Activated CD4-positive, CD25-positive, alpha-beta regulatory T cell treated with anti-CD3 and anti-CD28 coated beads, Interleukin-2, amount 50 U/mL, for 24 hours (primary cell): Measurements from ENCODE around the gene GYS1.
"Not testable (repeated sequence)": the region's sequence is repeated elsewhere in the genome, so short reads cannot be mapped to it uniquely, and the experiment has no call there.

Experiments
- ATAC-seq, 2 donors: fragments of 150-1000 bp; cut with Tn5 transposase; one replicate each; pipeline ENCODE4 v1.10.0; 2021; ENCODE audit warnings: mild to moderate bottlenecking in 1 of 2, moderate library complexity in 1 of 2

The GYS1 gene

GRCh38 chr19:48935864-48936263 lies 57.2 kb downstream of the GYS1 start:
- ATAC-seq: no peak

- ATAC-seq: no peak
Measured at GRCh38 chr19:48934837-48935236, 58.3 kb downstream of the GYS1 start.

GRCh38 chr19:48933382-48933932 lies 59.7 kb downstream of the GYS1 start, which contains the start of gene DHDH:
DHDH (plus strand) TSS chr19:48933699; CDS start chr19:48933722, 23 bp downstream.
- peak; percentile 97 for ATAC-seq

- ATAC-seq: no peak
Measured at GRCh38 chr19:48928164-48929025, 64.7 kb downstream of the GYS1 start.

- ATAC-seq: not testable (repeated sequence)
Measured at GRCh38 chr19:48927692-48928091, 65.4 kb downstream of the GYS1 start.

- ATAC-seq: no peak
Measured at GRCh38 chr19:48926909-48927308, 66.2 kb downstream of the GYS1 start.

GRCh38 chr19:48925890-48926289 lies 67.2 kb downstream of the GYS1 start:
- not testable (repeated sequence) for ATAC-seq

GRCh38 chr19:48925240-48925843 lies 67.8 kb downstream of the GYS1 start:
- ATAC-seq: peak; percentile 61 to 72

- ATAC-seq: no peak
Measured at GRCh38 chr19:48922548-48923490, 70.3 kb downstream of the GYS1 start.

GRCh38 chr19:48921721-48922500 lies 71.2 kb downstream of the GYS1 start:
- no peak for ATAC-seq

- no peak for ATAC-seq
Measured at GRCh38 chr19:48920949-48921348, 72.2 kb downstream of the GYS1 start.

- not testable (repeated sequence) for ATAC-seq
Measured at GRCh38 chr19:48919271-48919670, 73.8 kb downstream of the GYS1 start.

GRCh38 chr19:48918801-48919247 lies 74.3 kb downstream of the GYS1 start:
- no peak for ATAC-seq
